ENCODE results near the gene C1orf21. TPM values are rescaled to one million over a fixed set of nuclear protein-coding genes. Genes with fewer than 3 reads are reported as not detected.

C1orf21 gene
- total RNA-seq, 1 experiment from 2014 or later: 28.5 TPM

DNA sequence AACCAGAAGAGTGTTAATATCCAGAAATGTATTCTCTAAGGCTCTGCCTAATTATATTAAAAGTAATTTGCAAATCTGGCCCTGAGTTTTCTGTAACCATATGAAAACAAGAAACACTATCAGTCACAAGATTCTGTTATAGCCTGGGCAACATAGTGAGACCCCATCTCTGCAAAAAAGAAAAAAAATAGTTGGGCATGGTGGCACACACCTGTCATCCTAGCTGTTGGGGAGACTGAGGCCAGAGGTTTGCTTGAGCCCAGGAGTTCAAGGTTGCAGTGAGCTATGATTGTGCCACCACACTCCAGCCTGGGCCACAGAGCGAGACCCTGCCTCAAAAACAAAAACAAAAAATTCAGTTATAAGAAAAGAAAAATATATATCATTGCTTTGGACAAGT lies 25.6 kb downstream of the C1orf21 start:
- no peaks in the 10 kb centered on the region for H3K27me3 Mint-ChIP-seq (ENCODE audit: low read depth)
- DNase-seq (ENCODE audit: low spot score): no peak
- H3K4me1 Mint-ChIP-seq: peaks cover 34% of the 10 kb centered on the region
- CTCF ChIA-PET: no interaction called here
- no peak overlapping the region for H3K4me3 Mint-ChIP-seq
- peaks cover 3% of the 10 kb centered on the region; the same call in 1 of the 2 replicates for H3K36me3 Mint-ChIP-seq
- ATAC-seq: no peak
- no peak for TF ChIP-seq CREM (CRISPR knock-in tag; IDR thresholded peaks at IDR 0.05)
- TF ChIP-seq, protein P1, sequence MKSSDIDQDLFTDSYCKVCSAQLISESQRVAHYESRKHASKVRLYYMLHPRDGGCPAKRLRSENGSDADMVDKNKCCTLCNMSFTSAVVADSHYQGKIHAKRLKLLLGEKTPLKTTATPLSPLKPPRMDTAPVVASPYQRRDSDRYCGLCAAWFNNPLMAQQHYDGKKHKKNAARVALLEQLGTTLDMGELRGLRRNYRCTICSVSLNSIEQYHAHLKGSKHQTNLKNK (CRISPR knock-in tag; IDR thresholded peaks at IDR 0.05): no peak
- TF ChIP-seq ATF1 (CRISPR knock-in tag; IDR thresholded peaks at IDR 0.05): no peak
- TF ChIP-seq, protein P2, sequence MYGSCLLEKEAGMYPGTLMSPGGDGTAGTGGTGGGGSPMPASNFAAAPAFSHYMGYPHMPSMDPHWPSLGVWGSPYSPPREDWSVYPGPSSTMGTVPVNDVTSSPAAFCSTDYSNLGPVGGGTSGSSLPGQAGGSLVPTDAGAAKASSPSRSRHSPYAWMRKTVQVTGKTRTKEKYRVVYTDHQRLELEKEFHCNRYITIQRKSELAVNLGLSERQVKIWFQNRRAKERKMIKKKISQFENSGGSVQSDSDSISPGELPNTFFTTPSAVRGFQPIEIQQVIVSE (CRISPR knock-in tag; IDR thresholded peaks at IDR 0.05; ENCODE audit: borderline replicate concordance): no peak
- TF ChIP-seq IRF2 (CRISPR knock-in tag; IDR thresholded peaks at IDR 0.05; ENCODE audit: borderline replicate concordance, low read depth): no peak
- 0 out of 2 replicates have a peak, but pooled peaks have one; percentile 12 for TF ChIP-seq ZNF121 (CRISPR knock-in tag; IDR thresholded peaks at IDR 0.05)
- H3K27ac Mint-ChIP-seq: no peak overlapping the region
- POLR2A ChIA-PET: no interaction called here
- H3K9me3 Mint-ChIP-seq: no peaks in the 10 kb centered on the region

DNA sequence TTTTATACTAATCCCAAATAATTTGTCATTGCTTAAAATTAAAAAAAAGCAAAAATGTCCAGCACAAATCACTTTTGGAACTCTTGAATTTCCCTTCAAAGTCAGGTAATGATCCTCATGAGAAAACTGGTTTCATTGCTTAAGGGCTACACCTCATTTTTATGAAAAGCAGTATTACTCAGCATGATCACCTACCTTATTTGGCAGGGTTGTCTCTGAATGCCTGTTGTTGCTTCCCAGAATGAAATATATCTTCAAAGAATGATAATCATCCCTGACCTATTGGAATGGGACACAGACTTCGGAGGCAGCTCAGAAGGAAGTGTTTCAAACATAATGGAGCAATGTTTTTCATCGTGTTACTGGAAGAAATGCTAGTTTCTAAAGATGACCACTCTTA lies 29.7 kb downstream of the C1orf21 start:
- H3K4me3 Mint-ChIP-seq: no peak overlapping the region
- H3K4me1 Mint-ChIP-seq: peaks cover 33% of the 10 kb centered on the region
- peaks cover 3% of the 10 kb centered on the region; the same call in 1 of the 2 replicates for H3K36me3 Mint-ChIP-seq
- POLR2A ChIA-PET: no interaction called here
- H3K27me3 Mint-ChIP-seq (ENCODE audit: low read depth): no peaks in the 10 kb centered on the region
- TF ChIP-seq, protein P3, sequence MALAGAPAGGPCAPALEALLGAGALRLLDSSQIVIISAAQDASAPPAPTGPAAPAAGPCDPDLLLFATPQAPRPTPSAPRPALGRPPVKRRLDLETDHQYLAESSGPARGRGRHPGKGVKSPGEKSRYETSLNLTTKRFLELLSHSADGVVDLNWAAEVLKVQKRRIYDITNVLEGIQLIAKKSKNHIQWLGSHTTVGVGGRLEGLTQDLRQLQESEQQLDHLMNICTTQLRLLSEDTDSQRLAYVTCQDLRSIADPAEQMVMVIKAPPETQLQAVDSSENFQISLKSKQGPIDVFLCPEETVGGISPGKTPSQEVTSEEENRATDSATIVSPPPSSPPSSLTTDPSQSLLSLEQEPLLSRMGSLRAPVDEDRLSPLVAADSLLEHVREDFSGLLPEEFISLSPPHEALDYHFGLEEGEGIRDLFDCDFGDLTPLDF (CRISPR knock-in tag; IDR thresholded peaks at IDR 0.05): no peak
- no peak for TF ChIP-seq PRRX2 (CRISPR knock-in tag; IDR thresholded peaks at IDR 0.05)
- TF ChIP-seq FOXJ3 (CRISPR knock-in tag; IDR thresholded peaks at IDR 0.05; ENCODE audit: borderline replicate concordance): no peak
- TF ChIP-seq, protein P4, sequence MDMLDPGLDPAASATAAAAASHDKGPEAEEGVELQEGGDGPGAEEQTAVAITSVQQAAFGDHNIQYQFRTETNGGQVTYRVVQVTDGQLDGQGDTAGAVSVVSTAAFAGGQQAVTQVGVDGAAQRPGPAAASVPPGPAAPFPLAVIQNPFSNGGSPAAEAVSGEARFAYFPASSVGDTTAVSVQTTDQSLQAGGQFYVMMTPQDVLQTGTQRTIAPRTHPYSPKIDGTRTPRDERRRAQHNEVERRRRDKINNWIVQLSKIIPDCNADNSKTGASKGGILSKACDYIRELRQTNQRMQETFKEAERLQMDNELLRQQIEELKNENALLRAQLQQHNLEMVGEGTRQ (CRISPR knock-in tag; IDR thresholded peaks at IDR 0.05): no peak
- TF ChIP-seq, protein P5, sequence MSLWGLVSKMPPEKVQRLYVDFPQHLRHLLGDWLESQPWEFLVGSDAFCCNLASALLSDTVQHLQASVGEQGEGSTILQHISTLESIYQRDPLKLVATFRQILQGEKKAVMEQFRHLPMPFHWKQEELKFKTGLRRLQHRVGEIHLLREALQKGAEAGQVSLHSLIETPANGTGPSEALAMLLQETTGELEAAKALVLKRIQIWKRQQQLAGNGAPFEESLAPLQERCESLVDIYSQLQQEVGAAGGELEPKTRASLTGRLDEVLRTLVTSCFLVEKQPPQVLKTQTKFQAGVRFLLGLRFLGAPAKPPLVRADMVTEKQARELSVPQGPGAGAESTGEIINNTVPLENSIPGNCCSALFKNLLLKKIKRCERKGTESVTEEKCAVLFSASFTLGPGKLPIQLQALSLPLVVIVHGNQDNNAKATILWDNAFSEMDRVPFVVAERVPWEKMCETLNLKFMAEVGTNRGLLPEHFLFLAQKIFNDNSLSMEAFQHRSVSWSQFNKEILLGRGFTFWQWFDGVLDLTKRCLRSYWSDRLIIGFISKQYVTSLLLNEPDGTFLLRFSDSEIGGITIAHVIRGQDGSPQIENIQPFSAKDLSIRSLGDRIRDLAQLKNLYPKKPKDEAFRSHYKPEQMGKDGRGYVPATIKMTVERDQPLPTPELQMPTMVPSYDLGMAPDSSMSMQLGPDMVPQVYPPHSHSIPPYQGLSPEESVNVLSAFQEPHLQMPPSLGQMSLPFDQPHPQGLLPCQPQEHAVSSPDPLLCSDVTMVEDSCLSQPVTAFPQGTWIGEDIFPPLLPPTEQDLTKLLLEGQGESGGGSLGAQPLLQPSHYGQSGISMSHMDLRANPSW (CRISPR knock-in tag; conservative IDR thresholded peaks at IDR 0.05; ENCODE audit: low read depth): no peak
- TF ChIP-seq, protein P6, sequence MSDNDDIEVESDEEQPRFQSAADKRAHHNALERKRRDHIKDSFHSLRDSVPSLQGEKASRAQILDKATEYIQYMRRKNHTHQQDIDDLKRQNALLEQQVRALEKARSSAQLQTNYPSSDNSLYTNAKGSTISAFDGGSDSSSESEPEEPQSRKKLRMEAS (CRISPR knock-in tag; IDR thresholded peaks at IDR 0.05): no peak
- TF ChIP-seq, protein P7, sequence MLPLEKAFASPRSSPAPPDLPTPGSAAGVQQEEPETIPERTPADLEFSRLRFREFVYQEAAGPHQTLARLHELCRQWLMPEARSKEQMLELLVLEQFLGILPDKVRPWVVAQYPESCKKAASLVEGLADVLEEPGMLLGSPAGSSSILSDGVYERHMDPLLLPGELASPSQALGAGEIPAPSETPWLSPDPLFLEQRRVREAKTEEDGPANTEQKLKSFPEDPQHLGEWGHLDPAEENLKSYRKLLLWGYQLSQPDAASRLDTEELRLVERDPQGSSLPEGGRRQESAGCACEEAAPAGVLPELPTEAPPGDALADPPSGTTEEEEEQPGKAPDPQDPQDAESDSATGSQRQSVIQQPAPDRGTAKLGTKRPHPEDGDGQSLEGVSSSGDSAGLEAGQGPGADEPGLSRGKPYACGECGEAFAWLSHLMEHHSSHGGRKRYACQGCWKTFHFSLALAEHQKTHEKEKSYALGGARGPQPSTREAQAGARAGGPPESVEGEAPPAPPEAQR (CRISPR knock-in tag; IDR thresholded peaks at IDR 0.05): no peak
- no peak for TF ChIP-seq ESRRA (CRISPR knock-in tag; IDR thresholded peaks at IDR 0.05; ENCODE audit: borderline replicate concordance)
- no peak for TF ChIP-seq FOXK1 (CRISPR knock-in tag; IDR thresholded peaks at IDR 0.05)
- TF ChIP-seq SOX15 (CRISPR knock-in tag; IDR thresholded peaks at IDR 0.05): no peak
- no peak for TF ChIP-seq CBFB (CRISPR knock-in tag; IDR thresholded peaks at IDR 0.05; ENCODE audit: low read depth)
- H3K27ac Mint-ChIP-seq: no peak overlapping the region
- no peak for ATAC-seq
- CTCF ChIA-PET: no interaction called here
- no peak for DNase-seq (ENCODE audit: low spot score)
- H3K9me3 Mint-ChIP-seq: no peaks in the 10 kb centered on the region

All from WTC11 (cell line).